NCI-H146 treated with DMSO at 0.1 percent for 48 hours (cell line): Measurements from ENCODE around the gene CRIP3.
"Not testable (repeated sequence)": the region's sequence is repeated elsewhere in the genome, so short reads cannot be mapped to it uniquely, and the experiment has no call there.

Source experiments
- DNase-seq: peaks from one replicate; lab custom pipeline; 2025; ENCODE audit not compliant: unreplicated experiment; lab: John Stamatoyannopoulos, UW

Gene CRIP3

DNA sequence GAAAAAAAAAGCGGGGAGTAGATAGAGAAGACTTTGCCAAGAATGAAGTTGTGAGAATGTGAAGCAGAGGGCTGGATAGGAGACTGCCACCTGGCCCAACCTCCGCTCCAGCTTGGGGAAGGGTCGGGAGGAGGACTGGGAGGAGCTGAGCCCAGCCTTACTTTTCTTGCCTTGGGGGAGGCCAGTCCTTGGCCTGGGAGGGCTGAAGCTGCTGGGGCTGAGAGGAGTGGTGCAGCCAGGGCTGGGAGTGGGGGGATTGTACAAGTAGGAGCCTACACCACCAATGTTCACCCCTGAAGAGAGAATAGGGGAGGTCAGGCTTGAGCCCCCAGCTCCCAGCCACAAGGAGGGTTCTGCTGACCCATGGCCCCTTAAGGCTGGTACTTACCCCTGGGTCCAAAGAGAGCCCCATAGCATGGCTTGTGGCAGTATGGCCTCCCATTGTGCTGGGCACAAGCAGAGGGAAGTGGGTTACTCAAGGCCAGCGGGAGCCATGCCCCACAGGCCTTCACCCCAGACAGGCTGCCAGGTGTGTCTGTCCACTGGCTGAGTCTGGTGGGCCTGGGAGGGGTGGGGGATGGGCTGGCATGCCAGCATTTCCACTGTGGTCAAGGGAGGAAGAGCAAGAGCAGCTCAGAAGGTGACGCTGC lies 1.1 kb downstream of the CRIP3 start:
- DNase-seq = no peak

DNA sequence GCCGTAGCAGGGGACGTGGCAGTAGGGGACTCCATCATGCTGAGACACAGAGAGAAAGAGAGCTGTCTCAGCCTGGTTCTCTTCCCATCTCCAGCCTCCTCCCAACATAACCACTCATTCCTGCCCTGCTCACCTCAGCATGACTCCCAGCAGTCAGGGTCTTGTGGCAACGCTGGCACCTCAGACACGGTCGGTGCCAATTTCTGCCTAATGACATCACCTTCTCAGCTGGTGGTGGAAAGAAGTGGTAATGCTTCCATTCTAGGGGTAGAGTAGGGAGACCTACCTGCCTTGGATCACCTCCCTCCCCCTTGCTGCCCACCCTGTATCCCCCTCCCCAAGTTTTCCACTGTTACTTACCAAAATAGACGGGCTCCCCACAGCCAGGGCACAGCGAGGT lies 2.5 kb downstream of the CRIP3 start:
- DNase-seq = no peak

DNA sequence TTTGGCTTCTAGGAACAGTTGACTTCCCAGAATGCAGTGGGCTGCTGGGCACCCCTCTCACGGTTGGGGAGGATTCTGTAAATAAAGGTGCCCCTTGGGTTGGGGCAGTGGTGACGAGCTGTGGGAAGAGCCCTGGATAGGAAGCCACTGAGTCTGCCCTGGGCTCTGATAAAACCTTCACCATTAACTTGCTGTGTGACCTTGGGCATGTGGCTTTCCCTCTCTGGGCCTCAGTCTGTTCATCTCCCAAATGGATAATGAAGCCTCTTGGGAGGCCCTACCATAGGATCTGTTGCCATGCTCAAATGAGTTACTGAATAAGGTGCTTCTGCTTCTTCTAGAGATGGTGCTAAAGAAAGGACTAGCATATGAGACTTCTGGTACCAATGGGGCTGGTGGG lies 3.7 kb downstream of the CRIP3 start:
- no peak for DNase-seq

DNA sequence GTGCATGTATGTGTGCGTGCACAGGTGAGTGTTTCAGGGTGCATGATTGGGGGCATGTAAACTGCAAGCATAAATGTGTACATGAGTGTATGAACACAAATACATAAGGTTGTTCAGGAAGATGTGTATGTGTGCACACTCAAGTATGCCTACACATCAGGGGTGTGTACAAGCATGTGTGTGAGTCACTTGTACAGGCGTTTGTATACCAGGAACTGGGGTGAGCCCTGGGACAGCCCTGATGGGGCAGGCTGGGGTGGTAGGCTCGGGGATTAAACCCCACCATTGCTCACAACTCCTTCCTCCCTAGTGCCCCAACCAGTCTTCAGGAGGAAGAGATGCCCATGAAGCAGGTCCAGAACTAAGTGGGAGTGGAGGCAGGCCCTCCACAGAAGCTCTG lies 4.3 kb downstream of the CRIP3 start:
- DNase-seq = no peak

DNA sequence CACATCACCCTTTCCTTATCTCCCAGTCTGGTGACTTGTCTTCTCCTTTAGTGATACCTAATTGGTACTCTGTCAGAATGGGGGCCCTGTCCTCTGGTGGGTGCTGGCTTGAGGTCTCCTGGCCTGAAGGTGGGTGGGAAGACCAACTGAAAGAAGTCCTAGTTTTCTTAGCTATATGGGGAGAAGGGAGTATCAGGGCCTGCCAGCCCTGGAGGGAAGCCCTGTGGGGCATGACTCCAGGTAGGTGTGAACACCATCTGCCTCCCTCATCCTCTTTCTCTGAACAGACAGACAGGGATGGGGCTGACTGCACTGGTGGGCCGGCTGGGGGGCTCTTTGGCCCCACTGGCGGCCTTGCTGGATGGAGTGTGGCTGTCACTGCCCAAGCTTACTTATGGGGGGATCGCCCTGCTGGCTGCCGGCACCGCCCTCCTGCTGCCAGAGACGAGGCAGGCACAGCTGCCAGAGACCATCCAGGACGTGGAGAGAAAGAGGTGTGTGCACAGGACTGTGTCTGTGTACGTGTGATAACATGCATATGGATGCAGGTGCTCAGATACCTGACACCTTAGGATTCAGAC lies 4.8 kb downstream of the CRIP3 start:
- no peak for DNase-seq

DNA sequence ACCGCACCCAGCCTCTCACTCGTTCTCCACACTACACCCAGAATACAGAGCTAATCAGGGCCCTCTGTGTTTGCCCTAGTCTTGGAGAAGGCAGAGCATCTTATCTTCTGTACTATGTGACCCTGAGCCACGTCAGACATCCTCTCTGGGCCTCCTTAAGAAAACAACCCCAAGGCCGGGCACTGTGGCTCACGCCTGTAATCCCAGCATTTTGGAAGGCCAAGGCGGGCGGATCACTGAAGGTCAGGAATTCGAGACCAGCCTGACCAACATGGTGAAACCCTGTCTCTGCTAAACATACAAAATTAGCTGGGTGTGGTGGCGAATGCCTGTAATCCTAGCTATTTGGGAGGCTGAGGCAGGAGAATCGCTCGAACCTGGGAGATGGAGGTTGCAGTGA lies 5.6 kb downstream of the CRIP3 start:
- DNase-seq = not testable (repeated sequence)

DNA sequence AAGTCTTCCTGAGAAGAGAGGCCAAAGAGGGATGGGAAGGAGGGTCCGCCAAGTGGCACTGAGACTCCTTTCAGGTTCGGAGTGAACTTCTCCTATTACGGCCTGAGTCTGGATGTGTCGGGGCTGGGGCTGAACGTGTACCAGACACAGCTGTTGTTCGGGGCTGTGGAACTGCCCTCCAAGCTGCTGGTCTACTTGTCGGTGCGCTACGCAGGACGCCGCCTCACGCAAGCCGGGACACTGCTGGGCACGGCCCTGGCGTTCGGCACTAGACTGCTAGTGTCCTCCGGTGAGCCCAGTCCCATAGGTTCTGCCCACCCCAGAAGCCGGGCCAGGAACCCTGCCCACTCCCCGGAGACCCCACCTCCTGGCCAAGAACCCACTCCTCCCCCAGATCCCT lies 6.5 kb downstream of the CRIP3 start:
- no peak for DNase-seq

DNA sequence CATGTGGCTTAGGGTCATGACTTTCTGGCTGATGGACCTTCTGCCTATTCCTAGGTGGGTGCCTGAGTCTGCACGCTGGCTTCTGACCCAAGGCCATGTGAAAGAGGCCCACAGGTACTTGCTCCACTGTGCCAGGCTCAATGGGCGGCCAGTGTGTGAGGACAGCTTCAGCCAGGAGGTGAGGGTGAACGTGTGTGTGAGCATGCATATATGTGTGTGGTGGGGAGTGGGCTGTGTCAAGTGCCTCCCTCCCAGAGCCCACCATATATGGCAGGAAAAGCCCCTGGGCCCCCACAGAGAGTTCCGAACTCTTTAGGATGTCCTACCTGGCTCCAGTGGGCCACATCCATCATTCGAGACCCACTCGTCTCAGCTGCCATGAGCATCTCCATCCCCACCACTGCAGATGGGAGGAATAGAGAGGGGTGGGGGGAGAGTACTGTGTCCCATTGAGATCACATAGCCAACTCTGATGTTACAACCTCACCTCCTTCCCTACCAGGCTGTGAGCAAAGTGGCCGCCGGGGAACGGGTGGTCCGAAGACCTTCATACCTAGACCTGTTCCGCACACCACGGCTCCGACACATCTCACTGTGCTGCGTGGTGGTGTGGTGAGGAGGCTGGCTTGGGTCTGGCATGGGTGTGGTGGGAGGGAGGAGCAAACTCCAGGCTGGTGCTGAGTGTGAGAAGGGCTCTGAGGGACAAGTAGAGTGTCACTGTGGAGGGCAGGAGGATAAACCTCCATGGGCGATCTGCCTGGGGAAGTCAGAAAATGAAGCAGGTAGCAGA lies 7.3 kb downstream of the CRIP3 start:
- DNase-seq = no peak

DNA sequence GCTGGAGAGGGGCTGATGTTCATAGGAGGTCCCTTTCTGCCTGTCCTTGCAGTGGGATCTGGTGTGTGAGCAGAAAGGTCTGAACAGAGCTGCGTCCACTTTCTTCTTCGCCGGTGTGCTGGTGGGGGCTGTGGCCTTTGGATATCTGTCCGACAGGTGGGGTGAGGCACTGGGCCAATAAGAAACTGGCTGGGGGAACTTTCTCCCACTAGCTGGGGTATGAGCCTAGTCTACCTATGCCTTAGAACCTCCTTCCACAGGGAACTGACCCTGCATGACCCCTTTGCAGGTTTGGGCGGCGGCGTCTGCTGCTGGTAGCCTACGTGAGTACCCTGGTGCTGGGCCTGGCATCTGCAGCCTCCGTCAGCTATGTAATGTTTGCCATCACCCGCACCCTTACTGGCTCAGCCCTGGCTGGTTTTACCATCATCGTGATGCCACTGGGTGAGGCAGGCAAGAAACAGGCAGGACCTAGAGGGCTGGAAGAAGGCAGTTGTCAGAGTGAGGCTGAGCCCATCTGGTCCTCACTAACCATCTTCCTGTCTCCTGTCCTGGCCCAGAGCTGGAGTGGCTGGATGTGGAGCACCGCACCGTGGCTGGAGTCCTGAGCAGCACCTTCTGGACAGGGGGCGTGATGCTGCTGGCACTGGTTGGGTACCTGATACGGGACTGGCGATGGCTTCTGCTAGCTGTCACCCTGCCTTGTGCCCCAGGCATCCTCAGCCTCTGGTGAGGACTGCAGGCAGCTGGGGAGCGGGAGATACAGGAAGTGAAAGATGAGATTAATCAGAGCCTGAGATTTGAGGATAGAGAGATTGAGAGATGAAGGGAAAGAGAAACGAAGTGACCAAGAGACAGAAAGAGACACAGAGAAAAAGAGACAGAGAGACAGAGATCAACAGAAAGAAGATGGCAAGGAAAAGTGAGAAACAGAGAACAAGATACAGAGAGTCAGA lies 9.0 kb downstream of the CRIP3 start:
- no peak for DNase-seq

DNA sequence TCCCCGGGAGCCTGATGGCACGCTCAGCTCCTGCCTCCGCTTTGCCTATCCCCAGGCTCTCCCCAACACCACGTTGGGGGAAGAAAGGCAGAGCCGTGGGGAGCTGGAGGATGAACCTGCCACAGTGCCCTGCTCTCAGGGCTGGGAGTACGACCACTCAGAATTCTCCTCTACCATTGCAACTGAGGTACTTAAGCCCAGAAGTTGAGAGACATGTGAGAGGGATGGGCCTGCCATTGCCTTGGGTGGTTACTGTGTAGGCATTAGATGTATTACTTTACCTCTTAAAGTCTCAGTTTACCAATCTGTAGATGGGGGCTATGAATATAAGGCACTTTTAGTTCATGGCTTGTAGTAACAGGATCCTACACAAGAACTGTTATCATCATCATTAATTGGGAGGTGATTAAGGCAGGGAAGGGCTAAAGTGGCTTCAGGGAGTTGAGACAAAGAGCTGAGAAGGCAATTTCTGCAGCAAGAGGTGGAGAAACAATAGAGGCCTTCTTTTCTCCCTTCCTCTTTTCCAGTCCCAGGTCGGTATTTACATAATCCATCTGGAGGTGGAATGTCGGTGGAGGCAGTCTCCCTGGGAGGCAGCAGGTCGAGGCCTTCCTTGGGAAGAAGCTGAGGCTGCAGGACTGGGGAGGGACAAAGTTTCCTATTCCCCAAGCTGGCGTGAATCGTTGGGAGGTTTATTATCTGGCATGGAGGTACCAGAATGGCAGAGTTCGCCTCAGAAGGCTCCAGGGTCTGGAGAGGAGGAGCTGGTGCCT lies 9.9 kb downstream of the CRIP3 start:
- no peak for DNase-seq

DNA sequence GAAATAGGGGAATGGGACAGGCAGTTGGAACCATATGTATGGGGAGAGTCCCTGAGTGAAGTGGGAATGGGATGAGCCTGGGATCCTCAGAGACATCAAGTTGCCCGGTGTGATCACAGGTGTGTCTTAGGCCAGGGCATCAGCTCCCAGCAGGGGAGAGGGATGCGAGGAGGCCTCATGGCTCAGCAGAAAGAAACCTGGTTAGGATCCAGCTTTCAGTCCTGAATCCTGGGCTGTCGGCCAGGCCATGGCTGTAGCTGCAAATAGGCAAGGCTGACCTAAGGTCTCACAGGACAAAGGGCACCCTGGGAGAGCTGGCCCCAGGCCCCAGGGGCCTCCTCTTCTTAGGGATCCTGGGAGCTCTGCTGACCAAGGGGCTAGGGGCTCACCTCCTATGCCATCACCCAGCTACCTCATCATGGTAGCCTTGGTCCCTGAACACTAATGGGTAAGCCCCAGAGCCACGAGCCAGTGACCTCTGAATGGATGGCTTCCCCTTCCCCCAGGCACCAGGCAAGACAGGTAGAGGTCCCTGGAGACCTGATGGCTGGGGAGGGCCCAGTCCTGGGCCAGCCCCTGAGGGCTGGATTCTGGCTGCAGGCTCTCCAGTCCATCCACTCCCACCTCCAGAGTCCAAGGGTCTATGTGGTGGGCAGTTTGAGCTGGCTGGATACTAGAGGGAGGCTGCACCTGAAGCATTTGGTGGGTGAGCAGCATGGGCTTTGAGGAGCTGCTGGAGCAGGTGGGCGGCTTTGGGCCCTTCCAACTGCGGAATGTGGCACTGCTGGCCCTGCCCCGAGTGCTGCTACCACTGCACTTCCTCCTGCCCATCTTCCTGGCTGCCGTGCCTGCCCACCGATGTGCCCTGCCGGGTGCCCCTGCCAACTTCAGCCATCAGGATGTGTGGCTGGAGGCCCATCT lies 10.7 kb downstream of the CRIP3 start, which contains the start of gene SLC22A7:
SLC22A7 (plus strand) TSS at position 617 of the 921 bp plus-strand sequence; CDS start at position 716, 99 bp downstream.
- DNase-seq = no peak

DNA sequence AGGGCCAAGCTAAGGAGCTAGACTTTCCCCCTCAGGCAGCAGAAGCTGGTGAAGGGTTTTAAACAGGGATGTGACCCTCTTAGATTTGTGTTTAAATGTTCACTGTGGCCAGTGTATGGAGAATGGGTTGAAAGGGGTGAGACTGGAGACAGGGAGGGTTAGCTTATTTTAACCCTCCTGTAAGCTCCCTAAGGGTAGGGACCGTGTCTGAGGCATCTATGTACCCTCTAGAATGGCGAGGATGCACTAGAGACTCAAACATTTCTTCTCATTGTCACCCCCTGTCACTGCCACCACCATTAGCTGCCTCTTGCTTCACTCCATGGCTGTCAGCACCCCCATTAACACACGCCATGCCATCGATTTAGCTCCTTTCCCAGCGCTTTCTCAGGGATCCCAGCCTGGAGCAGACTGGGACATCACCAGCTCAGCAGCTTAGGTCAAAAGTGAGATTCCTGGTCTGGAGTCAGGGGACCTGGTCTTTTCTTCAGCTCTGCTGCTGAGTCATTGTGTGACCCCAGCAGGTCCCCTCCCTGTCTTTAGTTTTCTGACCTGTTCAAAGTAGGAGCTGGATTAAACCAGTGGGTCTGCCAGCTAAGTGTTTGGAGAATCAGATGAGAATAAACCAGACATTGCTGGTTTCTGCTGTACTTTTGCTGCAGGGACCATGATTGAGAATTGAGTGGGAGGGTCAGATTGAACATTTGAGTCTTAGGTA lies 11.7 kb downstream of the CRIP3 start:
- no peak for DNase-seq

DNA sequence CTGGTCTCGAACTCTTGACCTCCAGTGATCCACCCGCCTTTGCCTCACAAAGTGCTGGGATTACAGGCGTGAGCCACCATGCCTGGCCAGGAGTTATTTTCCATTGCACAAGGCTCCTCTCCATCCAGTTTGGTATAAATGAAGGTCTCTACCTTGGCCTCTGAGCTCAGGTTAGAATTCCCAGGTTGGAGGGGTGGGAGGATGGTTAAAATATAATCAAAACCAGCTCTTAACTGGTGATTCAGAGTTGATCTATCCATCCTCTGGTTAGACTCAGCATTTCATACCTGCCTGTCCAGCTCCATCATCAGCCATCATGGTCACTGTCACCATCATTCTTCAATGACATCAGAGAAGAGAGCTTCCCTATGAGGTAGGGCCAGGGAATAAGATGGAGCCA lies 13.2 kb downstream of the CRIP3 start:
- DNase-seq = no peak

DNA sequence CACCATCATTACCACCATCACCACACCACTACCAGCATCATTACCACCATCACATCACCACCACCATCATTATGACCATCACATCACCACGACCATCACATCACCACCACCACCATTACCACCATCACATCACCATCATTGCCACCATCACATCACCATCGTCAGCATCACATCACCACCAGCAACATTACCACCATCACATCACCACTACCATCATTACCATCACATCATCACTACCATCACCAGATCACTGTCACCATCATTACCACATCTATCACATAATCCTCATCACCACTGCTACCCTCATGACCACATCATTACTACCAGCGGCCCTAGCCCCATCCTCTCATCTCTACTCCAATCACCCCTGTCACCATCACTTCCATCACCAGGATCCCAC lies 14.1 kb downstream of the CRIP3 start:
- DNase-seq = no peak

DNA sequence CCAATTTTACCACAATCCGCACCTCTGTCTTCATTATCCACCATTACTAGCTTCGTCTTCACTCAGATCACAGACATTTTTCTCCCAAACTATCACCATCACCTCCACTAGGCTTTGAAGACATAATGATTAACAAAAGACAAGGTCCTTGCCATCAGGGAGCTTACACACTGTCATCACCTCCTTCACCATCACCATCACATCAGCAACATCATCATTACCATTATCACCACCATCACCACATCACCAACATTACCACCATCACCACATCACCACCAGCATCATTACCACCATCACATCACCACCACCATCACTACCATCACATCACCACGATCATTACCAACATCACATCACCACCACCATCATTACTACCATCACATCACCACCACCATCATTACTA lies 14.9 kb downstream of the CRIP3 start:
- DNase-seq = no peak

DNA sequence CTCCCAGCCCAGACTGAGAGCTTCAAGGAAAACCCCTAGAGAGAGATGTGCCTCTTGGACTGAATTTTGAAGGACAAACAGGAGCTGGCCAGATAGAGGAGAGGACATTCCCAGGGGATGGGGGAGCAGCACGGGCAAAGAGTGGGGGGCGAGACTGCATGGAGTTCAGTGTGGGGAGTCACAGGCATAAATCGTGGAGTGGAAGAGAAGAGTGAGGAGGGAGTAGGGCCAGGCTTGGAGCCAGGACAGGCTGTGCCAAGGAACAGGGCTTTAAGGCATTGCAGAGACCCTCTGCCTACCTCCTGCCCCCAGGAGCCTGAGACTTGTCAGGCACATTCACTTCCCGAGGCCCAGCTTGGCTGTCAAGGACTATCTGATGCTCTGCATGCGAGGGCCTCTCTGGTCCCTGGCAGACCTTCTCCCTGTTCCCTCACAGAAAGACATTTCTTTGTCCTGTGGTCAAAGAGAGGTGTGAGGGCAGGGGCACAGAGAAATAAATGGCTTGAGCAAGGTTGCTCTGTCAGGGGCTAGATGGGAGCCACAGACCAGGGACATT lies 15.8 kb downstream of the CRIP3 start:
- no peak for DNase-seq

DNA sequence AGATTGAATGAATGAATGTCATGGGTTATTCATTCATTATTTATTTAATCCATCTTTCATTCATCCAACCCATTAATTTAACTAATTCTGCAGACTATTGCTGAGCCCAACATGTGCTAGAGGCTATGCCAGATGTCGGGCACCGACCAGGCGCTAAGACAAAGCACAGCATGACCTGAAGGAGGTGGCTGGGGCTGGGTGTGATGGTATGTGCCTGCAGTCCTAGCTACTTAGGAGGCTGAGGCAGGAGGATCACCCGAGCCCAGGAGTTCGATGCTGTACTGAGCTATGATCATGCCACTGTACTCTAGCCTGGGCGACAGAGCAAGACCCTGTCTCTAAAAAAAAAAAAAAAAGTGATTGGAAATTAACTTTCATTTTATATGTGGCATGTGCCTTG lies 16.3 kb downstream of the CRIP3 start:
- DNase-seq = no peak

DNA sequence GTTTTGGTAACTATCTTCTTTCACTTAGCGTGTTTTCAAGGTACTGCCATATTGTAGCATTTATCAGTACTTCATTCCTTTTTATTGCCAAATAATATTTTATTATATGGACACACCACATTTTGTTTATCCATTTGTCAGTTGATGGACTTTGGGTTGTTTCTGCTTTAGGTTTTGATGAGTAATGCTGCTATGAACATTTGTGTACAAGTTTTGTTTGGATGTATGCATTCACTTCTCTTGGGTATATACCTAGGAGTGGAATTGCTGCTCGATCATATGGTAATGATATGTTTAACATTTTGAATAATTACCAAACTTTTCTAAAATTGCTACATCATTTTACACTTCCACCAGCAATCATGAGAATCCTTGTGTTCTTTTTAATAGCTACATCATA lies 16.9 kb downstream of the CRIP3 start:
- DNase-seq = no peak
